OCI-LY7 (cell line): Measurements from ENCODE around the gene EPHA8. TPM values are rescaled to one million over a fixed set of nuclear protein-coding genes. Genes with fewer than 3 reads are reported as not detected.

Experiments
- BruUV-seq: library from RNA; stranded (reverse); fragments of 400-500 nt; replicated peaks from 2 replicates; lab custom pipeline; 2021; lab: Mats Ljungman, UMichigan
- CTCF ChIA-PET: fragments of 300-600 bp; sonication (Branson Sonifier 250); formaldehyde crosslinking; loops from one replicate; lab custom pipeline; 2022; ENCODE audit warnings: antibody characterized with exemption; ENCODE audit not compliant: unreplicated experiment; lab: Charles Lee
- POLR2A ChIA-PET: fragments of 300-600 bp; sonication (Branson Sonifier 250); formaldehyde crosslinking; loops from one replicate; lab custom pipeline; 2022; ENCODE audit warnings: antibody characterized with exemption; lab: Charles Lee
- DNase-seq: peaks from one replicate; pipeline ENCODE4 v3.0.0-alpha.2; 2015; ENCODE audit warnings: low spot score
- H2AFZ ChIP-seq: fragments of 200-600 bp; sonication (generic), shearing (Covaris generic); 2 replicates; pipeline ENCODE4 v1.6.1; 2014; ENCODE audit warnings: mild to moderate bottlenecking, antibody characterized with exemption, low read length, moderate library complexity
- H3K27ac ChIP-seq: fragments of 200-600 bp; sonication (generic); 2 replicates; pipeline ENCODE4 v1.5.1; 2014; ENCODE audit warnings: mixed run types, low read depth, mild to moderate bottlenecking, moderate library complexity, low read length, inconsistent platforms; ENCODE audit not compliant: poor library complexity, severe bottlenecking
- H3K36me3 ChIP-seq: fragments of 200-600 bp; sonication (generic); 2 replicates; pipeline ENCODE4 v1.6.1; 2014; ENCODE audit warnings: mild to moderate bottlenecking, antibody characterized with exemption, low read length, moderate library complexity, mixed read lengths; ENCODE audit not compliant: insufficient read depth
- H3K4me1 ChIP-seq: fragments of 200-600 bp; sonication (generic); 2 replicates; pipeline ENCODE4 v1.5.1; 2014; ENCODE audit warnings: mild to moderate bottlenecking, low read length; ENCODE audit not compliant: insufficient read depth, poor library complexity, severe bottlenecking
- H3K4me2 ChIP-seq: fragments of 200-600 bp; sonication (generic); 2 replicates; pipeline ENCODE4 v1.6.1; 2014; ENCODE audit warnings: mild to moderate bottlenecking, low read length
- H3K4me3 ChIP-seq: fragments of 200-600 bp; sonication (generic); 2 replicates; pipeline ENCODE4 v1.5.1; 2014; ENCODE audit warnings: mild to moderate bottlenecking, low read depth, low read length; ENCODE audit not compliant: poor library complexity, severe bottlenecking
- H3K79me2 ChIP-seq: fragments of 200-600 bp; sonication (generic); 2 replicates; pipeline ENCODE4 v1.6.1; 2016; ENCODE audit warnings: low read depth, mild to moderate bottlenecking, low read length, moderate library complexity, mixed read lengths; ENCODE audit not compliant: insufficient read depth
- H3K9me2 ChIP-seq: fragments of 200-600 bp; sonication (generic); 2 replicates; pipeline ENCODE4 v1.6.1; 2016; ENCODE audit warnings: mild to moderate bottlenecking, low read length, mixed read lengths; ENCODE audit not compliant: insufficient read depth
- H3K9me3 ChIP-seq: fragments of 200-600 bp; sonication (generic); 2 replicates; pipeline ENCODE4 v1.6.1; 2014; ENCODE audit warnings: mild to moderate bottlenecking, mixed run types, low read length, mixed read lengths
- H4K20me1 ChIP-seq: fragments of 200-600 bp; sonication (generic); 2 replicates; pipeline ENCODE4 v1.6.1; 2014; ENCODE audit warnings: mild to moderate bottlenecking, antibody characterized with exemption, low read length, moderate library complexity, mixed read lengths; ENCODE audit not compliant: insufficient read depth
- EZH2phosphoT487 ChIP-seq: fragments of 200-600 bp; sonication (generic); IDR thresholded peaks from 2 replicates; pipeline ENCODE4 v1.6.1; 2018; ENCODE audit warnings: low read depth, borderline replicate concordance, mild to moderate bottlenecking, mixed run types, antibody characterized with exemption, low read length, moderate library complexity, mixed read lengths
- intact Hi-C: fragments of 100-400 bp; cut with micrococcal nuclease; formaldehyde crosslinking; loops from one replicate; pipeline ENCODE4 v1.10.0; 2022; ENCODE audit not compliant: unreplicated experiment
- total RNA-seq, 2 experiments: library from RNA; depleted of rRNA in 1 of 2; stranded (reverse); fragments of >200 nt in 1 of 2; shearing (Covaris generic) in 1 of 2; gene quantifications; 2 replicates each; pipeline ENCODE4 v1.2.3, GENCODE V29; 2014 to 2022
- TF ChIP-seq, protein P1 (sequence below): fragments of 200-600 bp; sonication (generic); conservative IDR thresholded peaks from 2 replicates; pipeline ENCODE4 v1.5.1; 2014; ENCODE audit warnings: mild to moderate bottlenecking, antibody characterized with exemption, low read length, moderate library complexity, mixed read lengths

The EPHA8 gene
- total RNA-seq, 2 experiments from 2014 or later, result not detected

DNA sequence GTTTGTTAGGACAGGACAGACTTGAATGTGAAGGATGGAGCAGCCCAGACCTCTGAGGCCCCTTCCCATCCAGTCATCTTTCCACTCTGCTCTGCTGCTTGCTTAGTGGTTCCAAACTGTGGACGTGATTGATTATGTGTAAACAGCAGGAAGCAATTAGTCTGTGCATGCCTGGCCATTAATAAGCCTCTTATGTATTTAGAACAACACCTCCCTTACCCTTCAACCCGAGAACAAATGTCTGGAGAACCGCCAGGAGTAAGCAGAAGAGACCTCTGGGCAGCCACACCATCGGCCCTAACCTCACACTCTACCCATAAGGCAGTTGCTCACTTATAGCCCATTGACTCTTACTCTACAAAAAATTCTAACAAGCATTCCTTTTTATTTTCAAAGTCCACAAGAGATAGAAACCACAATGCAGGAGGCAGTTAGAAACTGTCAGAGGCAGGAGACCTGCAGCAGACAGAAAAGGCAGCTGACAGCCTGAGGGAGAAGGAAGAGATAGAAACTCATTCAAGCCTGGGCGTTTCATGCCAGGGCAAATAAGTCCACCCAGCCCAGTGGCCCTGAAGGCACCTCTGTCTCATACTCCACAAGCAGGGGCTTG lies 5.8 kb upstream of the EPHA8 start:
- ChIA-PET CTCF (no interaction called here), POLR2A (no interaction called here)
- H3K4me3 ChIP-seq, result no peak overlapping the region
- BruUV-seq, result no TSS peak
- no peaks in the 10 kb centered on the region for H3K4me1 ChIP-seq
- no peak overlapping the region for H2AFZ ChIP-seq
- TF ChIP-seq, protein P1, sequence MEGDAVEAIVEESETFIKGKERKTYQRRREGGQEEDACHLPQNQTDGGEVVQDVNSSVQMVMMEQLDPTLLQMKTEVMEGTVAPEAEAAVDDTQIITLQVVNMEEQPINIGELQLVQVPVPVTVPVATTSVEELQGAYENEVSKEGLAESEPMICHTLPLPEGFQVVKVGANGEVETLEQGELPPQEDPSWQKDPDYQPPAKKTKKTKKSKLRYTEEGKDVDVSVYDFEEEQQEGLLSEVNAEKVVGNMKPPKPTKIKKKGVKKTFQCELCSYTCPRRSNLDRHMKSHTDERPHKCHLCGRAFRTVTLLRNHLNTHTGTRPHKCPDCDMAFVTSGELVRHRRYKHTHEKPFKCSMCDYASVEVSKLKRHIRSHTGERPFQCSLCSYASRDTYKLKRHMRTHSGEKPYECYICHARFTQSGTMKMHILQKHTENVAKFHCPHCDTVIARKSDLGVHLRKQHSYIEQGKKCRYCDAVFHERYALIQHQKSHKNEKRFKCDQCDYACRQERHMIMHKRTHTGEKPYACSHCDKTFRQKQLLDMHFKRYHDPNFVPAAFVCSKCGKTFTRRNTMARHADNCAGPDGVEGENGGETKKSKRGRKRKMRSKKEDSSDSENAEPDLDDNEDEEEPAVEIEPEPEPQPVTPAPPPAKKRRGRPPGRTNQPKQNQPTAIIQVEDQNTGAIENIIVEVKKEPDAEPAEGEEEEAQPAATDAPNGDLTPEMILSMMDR, result no peak
- no peak for TF ChIP-seq EZH2phosphoT487
- no peaks in the 10 kb centered on the region for H3K79me2 ChIP-seq
- no peak for DNase-seq
- no peak overlapping the region for H3K4me2 ChIP-seq
- no peaks in the 10 kb centered on the region for H4K20me1 ChIP-seq
- no peaks in the 10 kb centered on the region for H3K36me3 ChIP-seq
- H3K9me3 ChIP-seq, result no peaks in the 10 kb centered on the region
- H3K9me2 ChIP-seq, result no peaks in the 10 kb centered on the region
- intact Hi-C loops, result no loop called here
- H3K27ac ChIP-seq, result no peak overlapping the region

DNA sequence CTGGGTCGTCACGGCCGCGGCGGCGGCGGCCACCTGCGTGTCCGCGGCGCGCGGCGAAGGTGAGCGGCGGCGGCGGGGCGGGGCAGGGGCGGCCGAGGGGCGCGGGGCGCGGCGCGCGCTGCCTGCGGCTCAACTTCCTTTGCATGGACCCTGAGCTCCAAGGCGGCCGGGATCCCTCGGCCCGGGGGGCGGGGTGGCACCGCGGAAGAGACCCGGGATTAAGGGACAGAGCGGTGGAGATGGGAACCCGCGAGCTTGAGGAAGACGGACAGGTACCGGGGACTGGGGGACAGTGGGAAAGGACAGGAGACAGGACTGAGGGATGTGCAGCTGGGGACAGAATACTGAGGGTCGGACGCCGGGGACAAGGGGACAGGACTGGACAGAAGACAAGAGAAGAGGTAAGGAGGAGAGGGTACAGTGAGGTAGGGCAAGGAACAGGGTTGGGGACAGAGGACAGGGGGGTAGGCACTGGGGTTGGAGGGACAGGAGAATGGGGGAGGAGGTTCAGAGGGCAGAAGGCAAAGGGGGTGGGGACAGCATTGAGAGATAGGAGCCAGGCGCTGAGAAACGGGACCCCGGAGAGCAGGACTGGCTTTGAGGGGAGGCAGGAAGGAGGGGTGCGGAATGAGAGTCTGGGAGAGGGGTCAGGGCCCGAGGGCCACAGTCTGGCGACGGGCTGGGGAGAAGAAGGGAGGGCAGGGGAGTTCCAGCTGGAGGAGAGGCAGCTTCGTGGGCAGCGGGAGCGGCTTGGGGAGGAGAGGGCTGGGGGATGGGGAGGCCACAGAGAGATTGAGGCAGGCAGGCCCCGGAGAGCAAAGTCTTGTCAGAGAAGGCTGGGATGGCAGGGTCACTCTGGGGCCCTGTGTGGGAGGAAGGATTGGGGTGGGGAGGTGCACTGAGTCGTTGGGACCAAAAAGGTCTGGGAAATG lies 648 bp downstream of the EPHA8 start:
- ChIA-PET POLR2A (no interaction called here), CTCF (no interaction called here)
- Histone ChIP-seq H3K27ac (no peak overlapping the region), H2AFZ (no peak overlapping the region), H3K4me2 (no peak overlapping the region), H3K9me3 (no peaks in the 10 kb centered on the region), H3K4me1 (no peaks in the 10 kb centered on the region), H3K79me2 (no peaks in the 10 kb centered on the region), H3K4me3 (no peak overlapping the region), H4K20me1 (no peaks in the 10 kb centered on the region), H3K36me3 (no peaks in the 10 kb centered on the region), H3K9me2 (no peaks in the 10 kb centered on the region)
- intact Hi-C loops, result no loop called here
- TF ChIP-seq EZH2phosphoT487, result no peak
- TF ChIP-seq, protein P1, result no peak
- DNase-seq, result no peak
- no TSS peak for BruUV-seq

DNA sequence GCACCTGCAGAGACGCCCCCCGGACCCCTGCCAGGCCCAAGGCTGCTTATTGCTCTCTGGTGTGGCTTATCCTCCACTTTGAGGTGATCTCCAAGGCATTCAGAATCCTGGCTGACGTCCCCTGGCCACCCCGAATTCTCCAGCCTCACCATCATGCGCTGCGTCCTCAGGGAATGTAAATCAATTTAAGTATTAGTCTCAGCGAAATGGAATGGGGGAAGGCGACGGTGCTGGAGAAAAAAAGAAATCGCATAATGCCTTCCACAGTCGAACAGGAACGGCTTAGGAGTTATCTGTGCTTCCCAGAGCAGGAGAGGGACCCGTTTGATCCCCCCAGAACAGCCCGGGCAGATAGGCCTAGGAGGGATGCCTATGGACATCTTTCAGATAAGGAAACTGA lies 2.9 kb downstream of the EPHA8 start:
- H3K4me1 ChIP-seq, result no peaks in the 10 kb centered on the region
- no peak for DNase-seq
- BruUV-seq, result no TSS peak
- no peaks in the 10 kb centered on the region for H3K36me3 ChIP-seq
- no peaks in the 10 kb centered on the region for H3K79me2 ChIP-seq
- no peak overlapping the region for H3K4me2 ChIP-seq
- no peaks in the 10 kb centered on the region for H4K20me1 ChIP-seq
- no peak overlapping the region for H2AFZ ChIP-seq
- H3K27ac ChIP-seq, result no peak overlapping the region
- ChIA-PET POLR2A (no interaction called here), CTCF (no interaction called here)
- H3K4me3 ChIP-seq, result no peak overlapping the region
- intact Hi-C loops, result no loop called here
- H3K9me3 ChIP-seq, result no peaks in the 10 kb centered on the region
- TF ChIP-seq, protein P1, result no peak
- TF ChIP-seq EZH2phosphoT487, result no peak
- no peaks in the 10 kb centered on the region for H3K9me2 ChIP-seq
